H9 (cell line): ENCODE results near the gene RFX1. TPM values are rescaled to one million over a fixed set of nuclear protein-coding genes. Genes with fewer than 3 reads are reported as not detected.

ENCODE experiments used
- DNase-seq: peaks from one replicate; pipeline ENCODE4 v3.0.0-alpha.2; 2017
- H2AFZ ChIP-seq: one replicate; pipeline ENCODE4 v1.6.1; 2013; ENCODE audit warnings: mild to moderate bottlenecking, low read length, control low read depth, moderate library complexity
- H2AK5ac ChIP-seq: 2 replicates; pipeline ENCODE4 v1.6.1; 2013; ENCODE audit warnings: low read length, control low read depth, mixed read lengths; ENCODE audit not compliant: insufficient read length
- H2BK120ac ChIP-seq: one replicate; pipeline ENCODE4 v1.6.1; 2013; ENCODE audit warnings: low read depth, mild to moderate bottlenecking, low read length, control low read depth, inconsistent platforms; ENCODE audit not compliant: poor library complexity, severe bottlenecking
- H2BK12ac ChIP-seq: 2 replicates; pipeline ENCODE4 v1.6.1; 2013; ENCODE audit warnings: low read length, control low read depth, mixed read lengths, low read depth; ENCODE audit not compliant: insufficient read length
- H2BK15ac ChIP-seq: 2 replicates; pipeline ENCODE4 v1.6.1; 2013; ENCODE audit warnings: low read depth, low read length, control low read depth
- H2BK20ac ChIP-seq: one replicate; pipeline ENCODE4 v1.6.1; 2013; ENCODE audit warnings: low read depth, mild to moderate bottlenecking, low read length, control low read depth, inconsistent platforms; ENCODE audit not compliant: poor library complexity, severe bottlenecking
- H2BK5ac ChIP-seq: 2 replicates; pipeline ENCODE4 v1.6.1; 2013; ENCODE audit warnings: low read length, control low read depth, mixed read lengths; ENCODE audit not compliant: insufficient read length
- H3K14ac ChIP-seq: 2 replicates; pipeline ENCODE4 v1.6.1; 2013; ENCODE audit warnings: low read length, control low read depth; ENCODE audit not compliant: insufficient read depth
- H3K18ac ChIP-seq: 2 replicates; pipeline ENCODE4 v1.6.1; 2013; ENCODE audit warnings: low read depth, mild to moderate bottlenecking, mixed read lengths, low read length, control low read depth; ENCODE audit not compliant: insufficient read length
- H3K23ac ChIP-seq: 2 replicates; pipeline ENCODE4 v1.6.1; 2013; ENCODE audit warnings: low read length, control low read depth, mixed read lengths, low read depth; ENCODE audit not compliant: insufficient read length
- H3K23me2 ChIP-seq: 2 replicates; pipeline ENCODE4 v1.6.1; 2013; ENCODE audit warnings: low read depth, mild to moderate bottlenecking, mixed read lengths, low read length, control low read depth; ENCODE audit not compliant: insufficient read length, poor library complexity, severe bottlenecking
- H3K27ac ChIP-seq: 2 replicates; pipeline ENCODE4 v1.5.1; 2013; ENCODE audit warnings: low read length, control low read depth, mixed read lengths, low read depth; ENCODE audit not compliant: insufficient read length
- H3K27me3 ChIP-seq: 2 replicates; pipeline ENCODE4 v1.6.1; 2013; ENCODE audit warnings: low read length, control low read depth, inconsistent platforms; ENCODE audit not compliant: insufficient read depth
- H3K4ac ChIP-seq: 2 replicates; pipeline ENCODE4 v1.6.1; 2013; ENCODE audit warnings: low read depth, mild to moderate bottlenecking, control low read depth, inconsistent platforms, low read length, moderate library complexity
- H3K4me1 ChIP-seq: 2 replicates; pipeline ENCODE4 v1.6.1; 2013; ENCODE audit warnings: low read length, control low read depth, inconsistent platforms; ENCODE audit not compliant: insufficient read depth
- H3K4me2 ChIP-seq: 2 replicates; pipeline ENCODE4 v1.6.1; 2013; ENCODE audit warnings: low read length, control low read depth, mixed read lengths; ENCODE audit not compliant: insufficient read length, insufficient read depth
- H3K56ac ChIP-seq: 2 replicates; pipeline ENCODE4 v1.6.1; 2013; ENCODE audit warnings: low read depth, mild to moderate bottlenecking, mixed read lengths, low read length, control low read depth; ENCODE audit not compliant: insufficient read length
- H3K79me1 ChIP-seq: 2 replicates; pipeline ENCODE4 v1.6.1; 2013; ENCODE audit warnings: low read depth, mild to moderate bottlenecking, moderate library complexity, low read length, control low read depth, inconsistent platforms; ENCODE audit not compliant: insufficient read depth, poor library complexity, severe bottlenecking
- H3K79me2 ChIP-seq: 2 replicates; pipeline ENCODE4 v1.6.1; 2013; ENCODE audit warnings: low read length, control low read depth, inconsistent platforms; ENCODE audit not compliant: insufficient read depth
- H3K9ac ChIP-seq: 2 replicates; pipeline ENCODE4 v1.6.1; 2013; ENCODE audit warnings: low read length, control low read depth, mixed read lengths; ENCODE audit not compliant: insufficient read length; ENCODE audit errors: extremely low read depth
- H3K9me3 ChIP-seq: one replicate; pipeline ENCODE4 v1.6.1; 2013; ENCODE audit warnings: low read depth, low read length, inconsistent platforms; ENCODE audit not compliant: control insufficient read depth
- H3T11ph ChIP-seq: one replicate; pipeline ENCODE4 v1.6.1; 2013; ENCODE audit warnings: mild to moderate bottlenecking, low read length, control low read depth, inconsistent platforms
- H4K20me1 ChIP-seq: one replicate; pipeline ENCODE4 v1.6.1; 2013; ENCODE audit not compliant: control insufficient read depth, insufficient read length, insufficient read depth
- H4K5ac ChIP-seq: 2 replicates; pipeline ENCODE4 v1.6.1; 2013; ENCODE audit warnings: low read depth, mild to moderate bottlenecking, mixed read lengths, low read length, control low read depth; ENCODE audit not compliant: insufficient read length
- H4K8ac ChIP-seq: replicated peaks from 2 replicates; pipeline ENCODE4 v1.6.1; 2013; ENCODE audit warnings: low read length, control low read depth, mixed read lengths, low read depth; ENCODE audit not compliant: insufficient read length
- H4K91ac ChIP-seq: 2 replicates; pipeline ENCODE4 v1.6.1; 2013; ENCODE audit warnings: low read depth, mild to moderate bottlenecking, moderate library complexity, mixed read lengths, low read length, control low read depth; ENCODE audit not compliant: insufficient read length
- H3K27ac Mint-ChIP-seq, 3 experiments: 2 replicates in 2 of 3; 3 replicates in 1 of 3; pipeline ENCODE4 v1.8.0; 2020 to 2021; ENCODE audit warnings: mixed read lengths in 3 of 3, mild to moderate bottlenecking in 1 of 3, moderate library complexity in 1 of 3
- H3K27me3 Mint-ChIP-seq: 2 replicates; pipeline ENCODE4 v1.8.0; 2021; ENCODE audit warnings: low read depth, mild to moderate bottlenecking, moderate library complexity, mixed read lengths
- H3K36me3 Mint-ChIP-seq, 3 experiments: 2 replicates in 2 of 3; 3 replicates in 1 of 3; pipeline ENCODE4 v1.8.0; 2020 to 2021; ENCODE audit warnings: low read depth in 3 of 3, mixed read lengths in 3 of 3; ENCODE audit not compliant: insufficient read depth in 1 of 3
- H3K4me1 Mint-ChIP-seq, 2 experiments: 2 replicates each; pipeline ENCODE4 v1.8.0; 2020; ENCODE audit warnings: mixed read lengths in 2 of 2
- H3K4me3 Mint-ChIP-seq, 2 experiments: 2 replicates in 1 of 2; 3 replicates in 1 of 2; pipeline ENCODE4 v1.8.0; 2020 to 2021; ENCODE audit warnings: mild to moderate bottlenecking in 2 of 2, mixed read lengths in 2 of 2, moderate library complexity in 1 of 2
- H3K9me3 Mint-ChIP-seq, 2 experiments: 2 replicates in 1 of 2; 3 replicates in 1 of 2; pipeline ENCODE4 v1.8.0; 2020; ENCODE audit warnings: mild to moderate bottlenecking in 2 of 2, mixed read lengths in 2 of 2, moderate library complexity in 1 of 2
- WGBS: extraction: QIAGEN DNeasy Blood & Tissue Kit; methylation state at CpG from one replicate; pipeline ENCODE4 v1.1.7; 2013; ENCODE audit warnings: missing lambda C conversion rate, low lambda C conversion rate, mixed read lengths; ENCODE audit not compliant: insufficient read length; ENCODE audit errors: extremely low coverage; 5-methylcytosine and 5-hydroxymethylcytosine counted together
- total RNA-seq: library from RNA; stranded (reverse); gene quantifications from 2 replicates; pipeline ENCODE4 v1.2.1, GENCODE V29; 2021
- TF ChIP-seq, protein P1 (sequence below): fragments of 200-600 bp; sonication (generic); conservative IDR thresholded peaks from 3 replicates; pipeline ENCODE4 v1.8.0; 2021; ENCODE audit warnings: antibody characterized with exemption, mild to moderate bottlenecking

Gene RFX1
- total RNA-seq, 1 experiment from 2014 or later, result 21.4 TPM

- no peaks in the 10 kb centered on the region for H3K9me3 Mint-ChIP-seq
- Histone ChIP-seq H3K9ac (no peak overlapping the region), H3K4me2 (no peak overlapping the region), H2AFZ (no peak overlapping the region), H4K8ac (no peak overlapping the region), H3K4ac (no peak overlapping the region), H4K5ac (no peak overlapping the region), H2BK20ac (no peak overlapping the region), H3T11ph (no peak overlapping the region), H2BK120ac (no peak overlapping the region), H3K4me1 (no peaks in the 10 kb centered on the region), H3K14ac (no peak overlapping the region), H3K27ac (no peak overlapping the region), H3K9me3 (no peaks in the 10 kb centered on the region), H4K20me1 (no peaks in the 10 kb centered on the region), H2AK5ac (no peak overlapping the region), H3K18ac (no peak overlapping the region), H2BK12ac (no peak overlapping the region), H3K79me1 (no peaks in the 10 kb centered on the region), H3K23ac (no peak overlapping the region), H2BK15ac (no peak overlapping the region), H3K27me3 (no peaks in the 10 kb centered on the region), H3K56ac (no peak overlapping the region), H4K91ac (no peak overlapping the region), H3K23me2 (no peaks in the 10 kb centered on the region), H2BK5ac (no peak overlapping the region), H3K79me2 (no peaks in the 10 kb centered on the region)
- H3K27me3 Mint-ChIP-seq, result no peaks in the 10 kb centered on the region
- H3K4me1 Mint-ChIP-seq, result peaks cover 13 to 20% of the 10 kb centered on the region in 2 experiments
- peaks cover 4 to 37% (median 9%) of the 10 kb centered on the region in 3 experiments; a peak in 6 of 7 replicates for H3K36me3 Mint-ChIP-seq
- no peak for DNase-seq
- WGBS, result no CpG with 5 or more reads among the region's 11 CpGs
- TF ChIP-seq, protein P1, sequence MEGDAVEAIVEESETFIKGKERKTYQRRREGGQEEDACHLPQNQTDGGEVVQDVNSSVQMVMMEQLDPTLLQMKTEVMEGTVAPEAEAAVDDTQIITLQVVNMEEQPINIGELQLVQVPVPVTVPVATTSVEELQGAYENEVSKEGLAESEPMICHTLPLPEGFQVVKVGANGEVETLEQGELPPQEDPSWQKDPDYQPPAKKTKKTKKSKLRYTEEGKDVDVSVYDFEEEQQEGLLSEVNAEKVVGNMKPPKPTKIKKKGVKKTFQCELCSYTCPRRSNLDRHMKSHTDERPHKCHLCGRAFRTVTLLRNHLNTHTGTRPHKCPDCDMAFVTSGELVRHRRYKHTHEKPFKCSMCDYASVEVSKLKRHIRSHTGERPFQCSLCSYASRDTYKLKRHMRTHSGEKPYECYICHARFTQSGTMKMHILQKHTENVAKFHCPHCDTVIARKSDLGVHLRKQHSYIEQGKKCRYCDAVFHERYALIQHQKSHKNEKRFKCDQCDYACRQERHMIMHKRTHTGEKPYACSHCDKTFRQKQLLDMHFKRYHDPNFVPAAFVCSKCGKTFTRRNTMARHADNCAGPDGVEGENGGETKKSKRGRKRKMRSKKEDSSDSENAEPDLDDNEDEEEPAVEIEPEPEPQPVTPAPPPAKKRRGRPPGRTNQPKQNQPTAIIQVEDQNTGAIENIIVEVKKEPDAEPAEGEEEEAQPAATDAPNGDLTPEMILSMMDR, result no peak
- no peak overlapping the region for H3K4me3 Mint-ChIP-seq
- H3K27ac Mint-ChIP-seq, result peak overlapping the region in 1 of 3 experiments; percentile 68; a peak in 1 of 7 replicates
Measured at GRCh38 chr19:13975870-13976269, 30.2 kb downstream of the RFX1 start.
